ENCODE measurements around the gene CAMTA1.

- TF ChIP-seq JUND (IDR thresholded peaks at IDR 0.05): no peak
- no peak for TF ChIP-seq CTCF (IDR thresholded peaks at IDR 0.05 in 2 of 3, conservative IDR thresholded peaks at IDR 0.05 in 1 of 3; ENCODE audit: borderline replicate concordance in 1 of 3, insufficient read depth in 1 of 3, low read depth in 2 of 3, low read length in 2 of 3)
- no peak for TF ChIP-seq POLR2AphosphoS5 (IDR thresholded peaks at IDR 0.05; ENCODE audit: low read depth, low read length)
- no peak for TF ChIP-seq POLR2A (IDR thresholded peaks at IDR 0.05; ENCODE audit: borderline replicate concordance, extremely low read depth, insufficient read depth, insufficient read length)
- no peak for TF ChIP-seq REST (IDR thresholded peaks at IDR 0.05; ENCODE audit: low read depth)
- no peak for TF ChIP-seq EZH2phosphoT487 (IDR thresholded peaks at IDR 0.05; ENCODE audit: borderline replicate concordance)
- no peak for TF ChIP-seq EZH2 (IDR thresholded peaks at IDR 0.05)
- TF ChIP-seq YY1 (IDR thresholded peaks at IDR 0.05; ENCODE audit: extremely low read depth, insufficient replicate concordance, low read depth, low read length): no peak
- no peak for TF ChIP-seq SIN3A (IDR thresholded peaks at IDR 0.05; ENCODE audit: low read depth)
Observed at GRCh38 chr1:6913086-6913485, 127.8 kb downstream of the CAMTA1 start.

Data from HCT116 (cell line).